Fibroblast of lung (primary cell): ENCODE results near the gene TYW1.
"Not testable (repeated sequence)": the region's sequence is repeated elsewhere in the genome, so short reads cannot be mapped to it uniquely, and the experiment has no call there.

Experiments
- EZH2 ChIP-seq: IDR thresholded peaks from 2 replicates; pipeline ENCODE4 v1.5.1; 2012; ENCODE audit warnings: low read length, control low read depth, mild to moderate bottlenecking; ENCODE audit errors: missing control alignments
- TF ChIP-seq, protein P1 (sequence below), 2 donors: IDR thresholded peaks in 1 of 2; conservative IDR thresholded peaks in 1 of 2; 1 replicate in 1 of 2; 2 replicates in 1 of 2; pipeline ENCODE4 v1.5.1; 2011 to 2012; ENCODE audit warnings: low read length in 2 of 2, control low read depth in 1 of 2, inconsistent platforms in 1 of 2, low read depth in 1 of 2, mild to moderate bottlenecking in 1 of 2

GRCh38 chr7:67171151-67171550 is 174.5 kb downstream of the TYW1 start:
- TF ChIP-seq, protein P1, sequence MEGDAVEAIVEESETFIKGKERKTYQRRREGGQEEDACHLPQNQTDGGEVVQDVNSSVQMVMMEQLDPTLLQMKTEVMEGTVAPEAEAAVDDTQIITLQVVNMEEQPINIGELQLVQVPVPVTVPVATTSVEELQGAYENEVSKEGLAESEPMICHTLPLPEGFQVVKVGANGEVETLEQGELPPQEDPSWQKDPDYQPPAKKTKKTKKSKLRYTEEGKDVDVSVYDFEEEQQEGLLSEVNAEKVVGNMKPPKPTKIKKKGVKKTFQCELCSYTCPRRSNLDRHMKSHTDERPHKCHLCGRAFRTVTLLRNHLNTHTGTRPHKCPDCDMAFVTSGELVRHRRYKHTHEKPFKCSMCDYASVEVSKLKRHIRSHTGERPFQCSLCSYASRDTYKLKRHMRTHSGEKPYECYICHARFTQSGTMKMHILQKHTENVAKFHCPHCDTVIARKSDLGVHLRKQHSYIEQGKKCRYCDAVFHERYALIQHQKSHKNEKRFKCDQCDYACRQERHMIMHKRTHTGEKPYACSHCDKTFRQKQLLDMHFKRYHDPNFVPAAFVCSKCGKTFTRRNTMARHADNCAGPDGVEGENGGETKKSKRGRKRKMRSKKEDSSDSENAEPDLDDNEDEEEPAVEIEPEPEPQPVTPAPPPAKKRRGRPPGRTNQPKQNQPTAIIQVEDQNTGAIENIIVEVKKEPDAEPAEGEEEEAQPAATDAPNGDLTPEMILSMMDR (conservative IDR thresholded peaks at IDR 0.05 in 1 of 2, IDR thresholded peaks at IDR 0.05 in 1 of 2; ENCODE audit: low read depth in 1 of 2, low read length in 2 of 2), result not testable (repeated sequence)
- not testable (repeated sequence) for TF ChIP-seq EZH2
